PC-9 (cell line): Measurements from ENCODE around the gene IL15. TPM values are rescaled to one million over a fixed set of nuclear protein-coding genes. Genes with fewer than 3 reads are reported as not detected.
A peak's percentile ranks its signal among the peaks of the same experiment; 100 is the strongest.

ENCODE experiments used
- BruUV-seq: library from RNA; stranded (reverse); fragments of 400-500 nt; replicated peaks from 2 replicates; lab custom pipeline; 2021; lab: Mats Ljungman, UMichigan
- CTCF ChIA-PET: fragments of 300-600 bp; sonication (Branson Sonifier 250); formaldehyde crosslinking; loops from one replicate; lab custom pipeline; 2022; ENCODE audit warnings: antibody characterized with exemption; lab: Charles Lee
- POLR2A ChIA-PET: fragments of 300-600 bp; sonication (Branson Sonifier 250); formaldehyde crosslinking; loops from one replicate; lab custom pipeline; 2022; ENCODE audit warnings: antibody characterized with exemption; ENCODE audit not compliant: unreplicated experiment; lab: Charles Lee
- DNase-seq, 2 experiments: peaks; one replicate each; pipeline versions ENCODE4 v3.0.0 to v3.0.0-alpha.2; 2015 to 2022; ENCODE audit warnings: mixed read lengths in 1 of 2
- H2AFZ ChIP-seq: fragments of 200-600 bp; sonication (generic); 2 replicates; pipeline ENCODE4 v1.8.1; 2017; ENCODE audit warnings: antibody characterized with exemption
- H3F3A ChIP-seq: fragments of 200-600 bp; sonication (generic); 2 replicates; pipeline ENCODE4 v1.8.1; 2017; ENCODE audit warnings: antibody characterized with exemption, mild to moderate bottlenecking, low read depth; ENCODE audit not compliant: insufficient read depth
- H3K27ac ChIP-seq: fragments of 200-600 bp; sonication (generic); 2 replicates; pipeline ENCODE4 v1.6.1; 2016; ENCODE audit warnings: mixed run types
- H3K27me3 ChIP-seq: fragments of 200-600 bp; sonication (generic); 2 replicates; pipeline ENCODE4 v1.6.1; 2016; ENCODE audit warnings: low read depth, mixed run types; ENCODE audit not compliant: insufficient read depth
- H3K36me3 ChIP-seq: fragments of 200-600 bp; sonication (generic); 2 replicates; pipeline ENCODE4 v1.6.1; 2016; ENCODE audit warnings: low read depth, mixed run types
- H3K4me1 ChIP-seq: fragments of 200-600 bp; sonication (generic); replicated peaks from 2 replicates; pipeline ENCODE4 v1.6.1; 2016; ENCODE audit warnings: mixed run types; ENCODE audit not compliant: insufficient read depth
- H3K4me2 ChIP-seq: fragments of 200-600 bp; sonication (generic); 2 replicates; pipeline ENCODE4 v1.6.1; 2017; ENCODE audit warnings: mixed run types
- H3K4me3 ChIP-seq: fragments of 200-600 bp; sonication (generic); 2 replicates; pipeline ENCODE4 v1.6.1; 2016; ENCODE audit warnings: mixed run types
- H3K79me2 ChIP-seq: fragments of 200-600 bp; sonication (generic); 2 replicates; pipeline ENCODE4 v1.6.1; 2017; ENCODE audit warnings: low read depth, mixed run types
- H3K9me2 ChIP-seq: fragments of 200-600 bp; sonication (generic); 2 replicates; pipeline ENCODE4 v1.8.1; 2017; ENCODE audit warnings: mild to moderate bottlenecking; ENCODE audit not compliant: insufficient read depth
- H3K9me3 ChIP-seq: fragments of 200-600 bp; sonication (generic); 2 replicates; pipeline ENCODE4 v1.8.1; 2016; ENCODE audit warnings: low read depth; ENCODE audit not compliant: insufficient read depth
- H4K20me1 ChIP-seq: fragments of 200-600 bp; sonication (generic); 2 replicates; pipeline ENCODE4 v1.8.1; 2017; ENCODE audit not compliant: insufficient read depth
- CTCF ChIP-seq: fragments of 200-600 bp; sonication (generic); conservative IDR thresholded peaks from 2 replicates; pipeline ENCODE4 v1.6.1; 2017; ENCODE audit warnings: mixed run types, antibody characterized with exemption, mild to moderate bottlenecking, moderate library complexity
- EZH2 ChIP-seq: fragments of 200-600 bp; sonication (generic); IDR thresholded peaks from 2 replicates; pipeline ENCODE4 v1.8.0; 2017; ENCODE audit warnings: antibody characterized with exemption, low read depth
- intact Hi-C: fragments of 100-400 bp; cut with micrococcal nuclease; formaldehyde crosslinking; loops from one replicate; pipeline ENCODE4 v1.10.0; 2022; ENCODE audit not compliant: unreplicated experiment
- total RNA-seq: library from RNA; stranded (reverse); gene quantifications from 2 replicates; pipeline ENCODE4 v1.2.3, GENCODE V29; 2021

Gene IL15
- total RNA-seq, 1 experiment from 2014 or later = 4.2 TPM

- peaks cover 38% of the 10 kb centered on the region for H3K4me1 ChIP-seq
- H3K4me3 ChIP-seq = no peak overlapping the region
- peaks cover 9% of the 10 kb centered on the region; the same call in 1 of the 2 replicates for H3K79me2 ChIP-seq
- H3K27me3 ChIP-seq = no peaks in the 10 kb centered on the region
- H3K9me2 ChIP-seq = no peaks in the 10 kb centered on the region
- intact Hi-C loops = no loop called here
- CTCF ChIA-PET = no interaction called here
- no TSS peak for BruUV-seq
- DNase-seq = no peak
- no peaks in the 10 kb centered on the region for H3K9me3 ChIP-seq
- H3K27ac ChIP-seq = no peak overlapping the region
- no peaks in the 10 kb centered on the region for H3K36me3 ChIP-seq
- H3K4me2 ChIP-seq = no peak overlapping the region
- H2AFZ ChIP-seq = no peak overlapping the region
- no peak for TF ChIP-seq CTCF
- no peak for TF ChIP-seq EZH2
- H4K20me1 ChIP-seq = no peaks in the 10 kb centered on the region
- POLR2A ChIA-PET = no interaction called here
- peaks cover 4% of the 10 kb centered on the region; the same call in 1 of the 2 replicates for H3F3A ChIP-seq
Observed at GRCh38 chr4:141640696-141641095, 4.3 kb downstream of the IL15 start.

GRCh38 chr4:141642063-141642462 lies 5.7 kb downstream of the IL15 start:
- BruUV-seq = no TSS peak

GRCh38 chr4:141642711-141643110 lies 6.3 kb downstream of the IL15 start:
- intact Hi-C loops = no loop called here
- Histone ChIP-seq H3K79me2 (peaks cover 9% of the 10 kb centered on the region; the same call in 1 of the 2 replicates), H2AFZ (no peak overlapping the region), H3K4me2 (0 out of 2 replicates have a peak overlapping the region, but pooled peaks have one; percentile 7), H3K27ac (no peak overlapping the region), H3K36me3 (no peaks in the 10 kb centered on the region), H3K4me1 (peaks cover 33% of the 10 kb centered on the region), H3K27me3 (no peaks in the 10 kb centered on the region), H4K20me1 (no peaks in the 10 kb centered on the region), H3K4me3 (no peak overlapping the region), H3F3A (no peaks in the 10 kb centered on the region), H3K9me2 (no peaks in the 10 kb centered on the region), H3K9me3 (no peaks in the 10 kb centered on the region)
- ChIA-PET CTCF (no interaction called here), POLR2A (no interaction called here)
- TF ChIP-seq CTCF (no peak), EZH2 (no peak)
- BruUV-seq = no TSS peak
- no peak for DNase-seq

More at GRCh38 chr4:141642063-141642462, 5.7 kb downstream of the IL15 start:
- TF ChIP-seq EZH2 (no peak), CTCF (no peak)
- intact Hi-C loops = no loop called here
- H3K36me3 ChIP-seq = no peaks in the 10 kb centered on the region
- H3K27me3 ChIP-seq = no peaks in the 10 kb centered on the region
- ChIA-PET CTCF (no interaction called here), POLR2A (no interaction called here)
- peaks cover 38% of the 10 kb centered on the region for H3K4me1 ChIP-seq
- H3K27ac ChIP-seq = no peak overlapping the region
- no peaks in the 10 kb centered on the region; the same call in 1 of the 2 replicates for H3F3A ChIP-seq
- H3K9me3 ChIP-seq = no peaks in the 10 kb centered on the region
- H3K4me3 ChIP-seq = no peak overlapping the region
- H2AFZ ChIP-seq = no peak overlapping the region
- H3K9me2 ChIP-seq = no peaks in the 10 kb centered on the region
- H3K4me2 ChIP-seq = no peak overlapping the region
- DNase-seq = no peak
- H4K20me1 ChIP-seq = no peaks in the 10 kb centered on the region
- H3K79me2 ChIP-seq = peaks cover 9% of the 10 kb centered on the region; the same call in 1 of the 2 replicates
